ENCODE measurements around the gene MACROH2A2.
A peak's percentile ranks its signal among the peaks of the same experiment; 100 is the strongest.
"Not testable (repeated sequence)": the region's sequence is repeated elsewhere in the genome, so short reads cannot be mapped to it uniquely, and the experiment has no call there.

The MACROH2A2 gene

DNA sequence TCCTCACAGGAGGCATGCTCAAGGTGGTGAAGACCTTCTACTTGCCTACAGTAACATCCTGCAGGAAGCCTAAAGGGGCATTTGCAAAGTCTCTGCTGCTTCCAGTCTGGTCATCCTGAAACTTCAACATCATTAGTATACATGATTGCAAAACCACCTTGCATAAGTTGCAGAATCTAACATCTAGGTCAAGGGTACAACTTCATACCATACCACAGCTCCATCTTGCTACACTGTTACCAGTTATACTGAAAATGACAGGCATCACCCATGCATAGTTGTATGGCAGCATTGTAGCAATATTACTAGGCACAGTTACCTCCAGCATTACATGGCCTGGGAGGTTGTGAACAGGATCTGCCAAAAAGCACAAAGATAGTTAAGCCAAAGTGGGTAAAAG lies 13.7 kb upstream of the MACROH2A2 start:
- no peak for DNase-seq (ENCODE audit: low read depth)
- TF ChIP-seq, protein P1, sequence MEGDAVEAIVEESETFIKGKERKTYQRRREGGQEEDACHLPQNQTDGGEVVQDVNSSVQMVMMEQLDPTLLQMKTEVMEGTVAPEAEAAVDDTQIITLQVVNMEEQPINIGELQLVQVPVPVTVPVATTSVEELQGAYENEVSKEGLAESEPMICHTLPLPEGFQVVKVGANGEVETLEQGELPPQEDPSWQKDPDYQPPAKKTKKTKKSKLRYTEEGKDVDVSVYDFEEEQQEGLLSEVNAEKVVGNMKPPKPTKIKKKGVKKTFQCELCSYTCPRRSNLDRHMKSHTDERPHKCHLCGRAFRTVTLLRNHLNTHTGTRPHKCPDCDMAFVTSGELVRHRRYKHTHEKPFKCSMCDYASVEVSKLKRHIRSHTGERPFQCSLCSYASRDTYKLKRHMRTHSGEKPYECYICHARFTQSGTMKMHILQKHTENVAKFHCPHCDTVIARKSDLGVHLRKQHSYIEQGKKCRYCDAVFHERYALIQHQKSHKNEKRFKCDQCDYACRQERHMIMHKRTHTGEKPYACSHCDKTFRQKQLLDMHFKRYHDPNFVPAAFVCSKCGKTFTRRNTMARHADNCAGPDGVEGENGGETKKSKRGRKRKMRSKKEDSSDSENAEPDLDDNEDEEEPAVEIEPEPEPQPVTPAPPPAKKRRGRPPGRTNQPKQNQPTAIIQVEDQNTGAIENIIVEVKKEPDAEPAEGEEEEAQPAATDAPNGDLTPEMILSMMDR (IDR thresholded peaks at IDR 0.05; ENCODE audit: insufficient read depth, low read depth, low read length, missing control alignments): no peak
- no peak overlapping the region for H3K4me3 ChIP-seq (ENCODE audit: low read length)

DNA sequence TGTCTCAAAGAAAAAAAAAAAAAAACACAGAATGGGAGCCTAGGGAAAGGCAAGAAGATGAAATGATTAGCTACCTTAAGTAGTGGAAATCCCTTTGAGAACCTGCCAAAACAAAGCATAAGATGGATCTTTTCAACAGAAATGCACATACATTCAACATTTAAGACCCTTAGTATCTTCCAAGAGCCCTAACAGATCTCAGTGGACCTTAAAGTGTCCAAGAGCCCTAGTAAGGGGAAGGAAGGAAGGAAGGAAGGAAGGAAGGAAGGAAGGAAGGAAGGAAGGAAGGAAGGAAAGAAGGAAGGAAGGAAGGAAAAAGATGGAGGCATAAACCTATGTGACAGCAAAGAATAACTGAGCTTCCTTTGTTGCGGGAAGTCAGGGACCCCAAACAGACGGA lies 11.6 kb upstream of the MACROH2A2 start:
- DNase-seq (ENCODE audit: low read depth): no peak
- TF ChIP-seq, protein P1 (IDR thresholded peaks at IDR 0.05; ENCODE audit: insufficient read depth, low read depth, low read length, missing control alignments): no peak
- H3K4me3 ChIP-seq (ENCODE audit: low read length): no peak overlapping the region

DNA sequence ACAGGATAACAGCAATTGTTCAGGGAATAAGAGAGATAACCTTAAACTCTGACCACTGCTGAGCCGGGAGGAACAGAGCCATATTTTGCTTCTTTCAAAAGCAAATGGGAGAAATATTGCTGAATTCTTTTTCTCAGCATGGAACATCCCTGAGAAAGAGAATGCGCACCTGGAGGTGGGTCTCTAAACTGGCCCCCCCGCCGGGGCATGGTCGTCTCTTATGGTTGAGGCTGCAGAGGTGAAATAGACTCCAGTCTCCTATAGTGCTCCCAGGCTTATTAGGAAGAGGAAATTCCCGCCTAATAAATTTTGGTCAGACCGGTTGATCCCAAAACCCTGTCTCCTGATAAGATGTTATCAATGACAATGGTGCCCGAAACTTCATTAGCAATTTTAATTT lies 10.9 kb upstream of the MACROH2A2 start:
- not testable (repeated sequence) for DNase-seq (ENCODE audit: low read depth); H3K4me3 ChIP-seq (ENCODE audit: low read length)

DNA sequence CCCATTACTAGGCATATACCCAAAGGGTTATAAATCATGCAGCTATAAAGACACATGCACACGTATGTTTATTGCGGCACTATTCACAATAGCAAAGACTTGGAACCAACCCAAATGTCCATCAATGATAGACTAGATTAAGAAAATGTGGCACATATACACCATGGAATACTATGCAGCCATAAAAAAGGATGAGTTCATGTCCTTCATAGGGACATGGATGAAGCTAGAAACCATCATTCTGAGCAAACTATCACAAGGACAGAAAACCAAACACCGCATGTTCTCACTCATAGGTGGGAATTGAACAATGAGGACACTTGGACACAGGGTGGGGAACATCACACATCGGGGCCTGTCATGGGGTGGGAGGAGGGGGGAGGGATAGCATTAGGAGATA lies 5.6 kb upstream of the MACROH2A2 start:
- DNase-seq (ENCODE audit: low read depth): not testable (repeated sequence)

DNA sequence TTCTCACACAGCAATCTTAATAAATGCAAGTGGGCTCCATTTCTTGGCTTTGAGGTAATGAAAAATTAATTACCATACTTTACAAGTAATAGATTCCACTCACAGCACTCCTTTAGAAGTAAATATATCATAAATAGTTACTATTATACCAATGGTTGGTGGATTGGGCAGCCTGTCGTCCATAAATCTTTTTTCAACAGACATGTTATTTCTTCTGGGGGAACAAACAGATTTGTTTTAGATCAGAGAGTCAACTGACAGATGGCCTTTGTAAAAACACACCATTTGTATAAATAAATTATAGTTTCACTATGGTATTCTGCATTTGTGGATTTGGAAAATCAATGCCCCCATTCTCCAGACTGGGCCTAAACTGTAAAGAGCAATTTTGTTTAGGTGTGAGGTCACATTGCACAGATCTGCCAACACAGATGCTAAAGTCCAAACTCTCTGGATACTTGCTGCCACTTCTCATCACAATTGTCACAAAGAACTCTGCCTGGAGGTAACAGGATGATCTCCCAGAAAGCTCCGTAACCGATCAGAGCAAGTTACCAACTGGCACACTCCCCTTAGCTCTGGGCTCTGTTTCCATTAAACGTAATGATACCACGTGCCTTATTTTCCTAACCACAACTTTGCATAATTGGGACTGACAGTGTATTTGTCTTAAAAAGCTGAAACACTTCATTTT lies 4.5 kb upstream of the MACROH2A2 start:
- H3K4me3 ChIP-seq (ENCODE audit: low read length): no peak overlapping the region
- TF ChIP-seq, protein P1 (IDR thresholded peaks at IDR 0.05; ENCODE audit: insufficient read depth, low read depth, low read length, missing control alignments): no peak
- DNase-seq (ENCODE audit: low read depth): no peak

More for the DNA sequence above, 5.6 kb upstream of the MACROH2A2 start:
- H3K4me3 ChIP-seq (ENCODE audit: low read length): not testable (repeated sequence)

DNA sequence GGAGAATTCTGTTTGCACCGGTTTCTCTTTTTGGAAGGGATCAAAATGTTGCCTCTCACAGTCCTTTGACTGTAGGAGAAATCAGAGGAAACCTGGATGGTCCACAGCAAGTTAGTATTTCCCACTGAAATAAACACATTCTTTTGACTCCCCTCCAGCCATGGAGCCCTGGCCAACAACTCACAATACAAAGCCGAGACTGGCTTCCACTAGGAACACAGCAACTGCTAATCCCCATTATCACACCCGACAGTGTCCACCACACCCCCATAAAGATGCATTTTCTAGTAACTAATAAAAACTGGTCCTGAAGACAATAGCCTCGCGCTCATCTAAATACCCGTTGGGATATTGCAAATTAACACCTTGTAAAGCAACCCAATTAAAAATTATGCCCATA lies 798 bp upstream of the MACROH2A2 start:
- H3K4me3 ChIP-seq (ENCODE audit: low read length): peak overlapping the region; percentile 74
- TF ChIP-seq, protein P1 (IDR thresholded peaks at IDR 0.05; ENCODE audit: insufficient read depth, low read depth, low read length, missing control alignments): no peak
- DNase-seq (ENCODE audit: low read depth): no peak

DNA sequence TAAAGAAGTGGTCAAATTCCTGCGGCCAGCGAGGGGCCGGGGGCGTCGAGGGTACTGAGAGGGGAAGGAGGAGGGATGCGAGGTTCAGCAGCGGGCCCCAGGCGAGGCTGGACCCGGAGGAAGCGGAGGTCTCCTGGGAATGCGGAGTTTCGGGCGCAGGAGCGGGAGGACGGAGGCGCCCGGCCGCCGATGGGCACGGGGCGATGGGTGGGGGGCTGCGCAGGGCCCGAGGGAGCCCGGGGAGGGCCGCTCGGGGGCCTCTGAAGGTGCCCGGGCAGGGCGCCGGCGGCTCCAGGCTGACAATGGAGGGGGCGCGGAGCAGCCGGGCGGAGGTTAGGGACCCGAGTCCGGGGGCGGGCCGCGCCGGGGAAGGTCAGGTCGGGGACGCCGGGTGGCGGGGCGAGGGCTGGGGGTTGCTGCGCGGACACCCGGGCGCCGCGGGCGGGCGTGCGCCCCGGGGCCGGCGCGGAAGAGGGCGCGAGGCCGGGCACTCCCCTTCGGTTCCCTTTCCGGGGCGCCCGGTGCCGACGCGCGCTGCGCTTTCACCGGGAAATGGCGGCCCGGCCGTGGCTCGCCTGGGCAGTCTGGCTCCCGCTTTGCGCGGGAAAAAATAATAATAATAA lies 683 bp downstream of the MACROH2A2 start:
- peak; percentile 29 for DNase-seq (ENCODE audit: low read depth)
- TF ChIP-seq, protein P1 (IDR thresholded peaks at IDR 0.05; ENCODE audit: insufficient read depth, low read depth, low read length, missing control alignments): no peak
- peak overlapping the region; percentile 74 for H3K4me3 ChIP-seq (ENCODE audit: low read length)

DNA sequence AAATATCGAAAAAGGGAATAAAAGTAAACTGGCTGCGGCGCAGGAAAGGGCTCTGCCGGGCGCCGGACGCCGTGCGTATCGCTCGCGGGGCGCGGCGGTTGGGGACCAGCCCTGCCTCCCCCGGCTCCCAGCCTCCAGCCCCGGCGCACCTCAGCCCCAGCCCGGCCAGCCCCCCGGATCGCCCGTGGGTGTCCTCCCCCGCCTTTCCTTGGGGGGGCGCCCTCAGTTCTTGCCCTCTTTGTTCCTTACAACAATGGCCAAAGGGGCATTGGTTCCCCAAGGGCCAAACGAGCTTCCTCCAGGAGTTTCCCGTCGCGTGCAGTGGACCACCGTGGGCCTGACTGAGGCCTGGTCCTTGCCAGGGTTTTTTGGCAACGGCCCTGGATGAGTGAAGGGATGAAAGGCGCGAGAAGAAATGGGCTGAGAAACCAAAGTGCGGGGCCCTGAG lies 1.2 kb downstream of the MACROH2A2 start:
- peak; percentile 28 for DNase-seq (ENCODE audit: low read depth)
- TF ChIP-seq, protein P1 (IDR thresholded peaks at IDR 0.05; ENCODE audit: insufficient read depth, low read depth, low read length, missing control alignments): peak; percentile 14

More for the DNA sequence above, 1.2 kb downstream of the MACROH2A2 start:
- peak overlapping the region; percentile 74 for H3K4me3 ChIP-seq (ENCODE audit: low read length)
